GM19468 (cell line): ENCODE results near the gene SNAPIN.
"Not testable (repeated sequence)": the region's sequence is repeated elsewhere in the genome, so short reads cannot be mapped to it uniquely, and the experiment has no call there.

Source experiments
- ATAC-seq: cut with Tn5 transposase; IDR thresholded peaks from one replicate; pipeline ENCODE4 v1.9.1; 2021; ENCODE audit warnings: mild to moderate bottlenecking, moderate library complexity, moderate number of reproducible peaks; ENCODE audit not compliant: unreplicated experiment; ENCODE audit errors: extremely low read depth

SNAPIN gene

DNA sequence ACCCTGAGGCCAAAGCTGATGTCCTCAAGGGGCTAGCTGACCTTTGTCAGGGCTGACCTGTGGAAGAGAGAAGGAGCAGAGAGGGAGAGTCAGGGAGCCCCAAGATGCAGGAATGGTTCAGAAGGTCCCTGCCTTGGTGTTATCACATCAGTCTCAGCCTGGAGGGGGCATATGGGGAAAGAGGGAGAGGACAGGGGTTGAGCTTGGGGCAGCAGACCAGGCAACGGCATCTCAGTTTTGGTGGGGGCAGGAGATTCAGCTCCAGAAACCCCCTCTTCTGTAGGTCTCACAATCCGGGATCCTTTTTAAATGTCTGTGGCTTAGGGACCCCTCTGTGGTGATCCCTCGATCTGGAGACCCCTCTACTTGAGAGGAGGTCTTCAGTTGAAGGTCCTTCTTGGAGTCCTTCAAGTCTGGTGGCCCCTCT lies 32.0 kb upstream of the SNAPIN start:
- ATAC-seq = no peak

DNA sequence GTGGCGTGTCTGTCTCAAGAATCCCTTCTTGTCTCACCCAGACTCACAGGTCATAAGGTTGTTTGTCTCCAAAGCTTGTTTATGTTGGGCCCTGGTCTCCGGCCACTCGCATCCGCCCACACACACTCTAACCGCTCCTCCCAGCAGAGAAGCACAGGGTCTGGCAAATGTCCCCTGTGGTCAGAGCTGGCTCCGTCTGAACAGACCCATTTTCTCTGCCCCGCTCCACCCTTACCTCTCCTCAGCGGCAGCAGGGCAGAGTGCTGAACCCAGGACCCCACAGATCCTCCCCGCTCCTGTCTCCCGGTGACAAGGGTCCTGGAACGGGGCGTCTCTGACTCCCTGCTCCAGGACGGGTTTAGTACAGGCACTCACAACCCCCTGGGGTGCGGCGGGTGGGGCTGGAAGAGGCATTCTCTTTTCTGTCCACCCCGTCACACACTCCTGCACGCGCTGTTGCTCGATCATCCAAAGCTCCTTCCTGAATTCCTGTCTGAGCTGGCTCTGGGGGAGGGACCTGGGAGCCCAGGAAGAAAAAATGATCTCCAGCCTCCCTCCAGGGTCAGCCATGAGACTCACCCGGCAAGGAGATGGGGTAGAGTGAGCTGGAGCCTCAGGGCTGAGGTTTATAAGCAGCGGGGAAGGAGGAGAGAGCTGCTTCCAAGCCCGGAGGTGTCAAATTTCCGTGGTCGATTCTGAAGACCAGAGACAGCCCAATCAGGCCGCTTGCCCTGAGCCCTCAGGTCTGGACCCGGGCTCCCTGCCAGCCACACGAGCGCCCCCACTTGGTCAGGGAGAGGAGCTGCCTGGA lies 31.4 kb upstream of the SNAPIN start, which contains the start of gene S100A13:
Gene S100A13, minus strand, starts transcription at position 602 of the 811 bp plus-strand sequence. CDS start 1,033 bp downstream, outside the sequence.
- ATAC-seq = no peak

DNA sequence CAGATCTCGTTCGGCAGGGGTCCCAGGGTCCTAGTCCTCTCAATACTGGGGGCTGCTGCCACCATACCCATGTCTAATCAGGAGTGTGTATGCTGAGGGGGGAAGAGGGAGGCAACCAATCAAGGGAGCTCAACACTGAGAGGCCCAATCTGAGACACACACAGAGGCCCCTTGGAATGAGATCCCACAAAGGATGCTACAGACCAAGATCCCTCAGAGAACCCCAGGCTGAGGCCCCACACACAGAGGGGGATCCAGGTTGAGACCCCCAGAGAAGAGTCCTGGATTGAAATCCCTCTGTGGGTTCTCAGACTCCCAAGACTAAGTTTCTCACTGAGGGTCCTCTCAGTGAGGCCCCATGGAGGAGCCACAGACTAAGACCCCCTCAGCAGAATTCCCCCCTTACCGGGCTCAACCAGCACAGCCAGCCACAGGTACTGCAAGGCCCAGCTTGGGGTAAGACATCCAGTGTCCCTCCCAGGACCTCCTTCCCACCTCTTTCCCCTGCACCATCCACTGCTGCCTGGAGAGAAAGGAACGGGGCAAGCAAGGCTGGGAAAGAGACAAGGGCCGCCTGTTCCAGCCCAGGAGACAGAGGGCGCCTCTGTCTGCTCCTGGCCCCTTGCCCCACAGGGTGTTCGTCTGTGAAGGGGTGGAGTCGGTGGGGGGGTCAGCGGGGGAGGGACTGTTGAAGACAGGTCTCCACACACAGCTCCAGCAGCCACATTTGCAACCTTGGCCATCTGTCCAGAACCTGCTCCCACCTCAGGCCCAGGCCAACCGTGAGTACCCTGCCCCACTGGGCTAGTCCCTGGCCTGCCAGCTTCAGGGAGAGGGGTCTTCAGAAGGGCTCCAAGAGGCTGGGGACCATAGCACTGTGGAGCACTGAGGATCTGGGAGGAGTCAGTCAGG lies 30.5 kb upstream of the SNAPIN start, which contains the start of gene S100A1:
Gene S100A1, plus strand, starts transcription at position 720 of the 912 bp plus-strand sequence. CDS start 2,088 bp downstream, outside the sequence.
- ATAC-seq = no peak

DNA sequence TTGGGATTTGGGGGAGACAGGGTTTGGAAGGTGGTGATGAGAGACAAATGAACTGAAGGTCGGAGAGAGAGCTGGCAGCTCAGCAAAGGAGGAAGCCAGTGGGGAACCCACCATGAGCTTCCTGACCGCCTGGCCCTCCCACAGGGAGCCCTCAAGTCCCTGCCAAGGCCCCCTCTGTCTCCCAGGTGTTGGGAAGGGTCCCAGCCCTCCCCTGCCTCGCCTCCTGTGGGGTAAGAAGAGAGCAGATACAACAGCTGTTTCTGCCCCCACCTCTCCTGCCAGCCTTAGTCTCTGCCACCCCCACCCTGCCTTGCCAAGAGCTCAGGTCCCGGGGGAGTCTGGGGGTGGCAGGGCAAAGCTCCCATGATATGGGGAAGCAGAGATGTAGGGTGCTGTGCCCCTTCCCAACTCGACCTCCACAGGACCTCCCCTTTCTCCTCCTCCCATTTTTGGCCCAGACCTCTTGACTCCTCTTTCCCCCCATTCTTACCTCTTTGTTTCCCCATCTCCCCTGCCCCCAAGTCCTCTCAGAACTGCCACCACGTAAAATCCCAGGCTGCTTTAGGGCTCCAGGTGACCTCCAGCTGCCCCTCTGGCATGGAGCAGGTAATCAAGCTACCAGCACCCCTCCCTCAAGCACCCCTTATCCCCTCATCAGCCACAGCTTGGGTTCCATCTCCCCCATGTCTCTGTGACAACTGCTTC lies 29.7 kb upstream of the SNAPIN start:
- no peak for ATAC-seq

DNA sequence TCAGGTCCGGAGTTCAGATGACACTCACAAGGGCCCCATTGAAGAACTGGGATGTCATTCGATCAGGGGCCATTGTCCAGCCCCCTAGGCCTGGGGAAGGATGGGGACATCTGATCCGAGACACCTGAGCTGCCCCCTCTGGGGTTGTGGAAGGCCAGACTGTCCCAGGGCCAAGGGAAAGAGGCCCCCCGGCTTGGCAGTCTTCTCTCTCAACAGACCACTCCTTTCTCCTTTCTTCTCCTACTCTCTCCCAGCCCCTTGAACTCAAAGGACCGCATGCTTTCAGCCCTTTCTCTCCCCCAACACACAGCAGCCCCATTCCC lies 29.2 kb upstream of the SNAPIN start:
- no peak for ATAC-seq

DNA sequence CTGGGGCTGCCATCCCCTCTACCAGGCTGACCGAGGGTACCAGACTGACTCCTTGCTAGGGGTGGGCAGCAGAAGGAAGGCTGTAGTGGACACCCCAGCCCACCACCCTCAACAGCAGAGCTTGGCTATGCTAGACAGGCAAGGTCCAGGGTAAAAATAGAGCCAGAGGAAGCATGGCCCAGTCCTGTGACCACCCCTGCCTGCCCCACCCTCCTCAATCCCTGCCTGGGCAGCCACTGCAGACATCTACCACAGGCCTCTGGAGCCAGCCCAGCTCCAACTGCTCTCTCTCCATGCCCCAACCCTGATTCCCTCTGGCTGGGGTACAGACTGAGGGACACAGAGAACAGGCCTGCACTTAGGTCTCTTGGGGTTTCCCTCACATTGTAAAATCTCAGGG lies 28.5 kb upstream of the SNAPIN start:
- no peak for ATAC-seq

DNA sequence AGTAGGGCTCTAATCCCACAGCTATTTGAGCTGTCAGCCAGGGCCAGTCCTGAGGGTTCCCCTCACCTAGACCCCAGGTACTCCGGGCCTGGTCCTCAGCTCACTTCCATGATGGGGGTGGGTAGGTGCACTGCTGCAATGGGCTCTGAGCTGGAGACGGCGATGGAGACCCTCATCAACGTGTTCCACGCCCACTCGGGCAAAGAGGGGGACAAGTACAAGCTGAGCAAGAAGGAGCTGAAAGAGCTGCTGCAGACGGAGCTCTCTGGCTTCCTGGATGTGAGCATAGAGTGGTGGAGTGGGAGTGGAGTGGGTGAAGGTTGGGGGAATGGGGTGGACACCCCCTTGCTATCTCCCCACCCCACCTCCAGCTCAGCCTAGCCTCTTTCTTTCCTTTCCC lies 28.1 kb upstream of the SNAPIN start:
- no peak for ATAC-seq

DNA sequence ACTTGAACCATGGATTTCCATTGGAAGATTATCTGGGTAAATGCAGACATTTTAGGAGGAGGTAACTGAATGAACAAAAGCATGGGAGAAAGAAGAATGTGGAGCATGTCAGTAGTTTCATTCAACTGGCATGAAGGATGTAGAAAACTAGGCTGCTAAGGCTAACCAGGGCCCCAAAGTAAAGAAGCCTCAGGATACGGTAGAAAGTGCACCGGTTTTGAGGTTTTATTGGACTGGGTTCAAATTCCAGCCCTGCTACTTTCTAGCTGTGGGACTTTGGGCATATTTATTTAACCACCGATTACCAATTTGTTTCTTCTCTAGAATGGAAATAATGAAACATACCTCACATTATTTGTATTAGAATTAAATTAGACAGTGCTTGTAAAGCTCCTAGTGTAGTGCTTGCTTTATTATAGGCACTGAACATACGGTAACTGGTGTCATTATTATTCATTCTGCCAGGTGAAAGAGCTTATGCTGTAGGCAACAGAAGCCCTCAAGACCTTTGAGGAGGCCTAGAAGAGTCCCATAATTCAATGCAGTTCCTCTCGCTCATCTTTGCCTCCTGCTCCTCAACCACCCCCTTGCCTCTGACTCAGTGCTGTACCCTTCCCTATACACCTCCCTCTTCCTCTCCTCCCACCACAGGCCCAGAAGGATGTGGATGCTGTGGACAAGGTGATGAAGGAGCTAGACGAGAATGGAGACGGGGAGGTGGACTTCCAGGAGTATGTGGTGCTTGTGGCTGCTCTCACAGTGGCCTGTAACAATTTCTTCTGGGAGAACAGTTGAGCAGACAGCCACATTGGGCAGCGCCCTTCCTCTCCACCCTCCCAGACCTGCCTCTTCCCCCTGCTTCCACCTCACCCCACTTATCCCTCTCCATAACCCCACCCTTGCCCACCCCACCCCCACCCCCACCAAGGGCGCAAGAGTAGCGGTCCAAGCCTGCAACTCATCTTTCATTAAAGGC lies 27.2 kb upstream of the SNAPIN start:
- no peak for ATAC-seq

DNA sequence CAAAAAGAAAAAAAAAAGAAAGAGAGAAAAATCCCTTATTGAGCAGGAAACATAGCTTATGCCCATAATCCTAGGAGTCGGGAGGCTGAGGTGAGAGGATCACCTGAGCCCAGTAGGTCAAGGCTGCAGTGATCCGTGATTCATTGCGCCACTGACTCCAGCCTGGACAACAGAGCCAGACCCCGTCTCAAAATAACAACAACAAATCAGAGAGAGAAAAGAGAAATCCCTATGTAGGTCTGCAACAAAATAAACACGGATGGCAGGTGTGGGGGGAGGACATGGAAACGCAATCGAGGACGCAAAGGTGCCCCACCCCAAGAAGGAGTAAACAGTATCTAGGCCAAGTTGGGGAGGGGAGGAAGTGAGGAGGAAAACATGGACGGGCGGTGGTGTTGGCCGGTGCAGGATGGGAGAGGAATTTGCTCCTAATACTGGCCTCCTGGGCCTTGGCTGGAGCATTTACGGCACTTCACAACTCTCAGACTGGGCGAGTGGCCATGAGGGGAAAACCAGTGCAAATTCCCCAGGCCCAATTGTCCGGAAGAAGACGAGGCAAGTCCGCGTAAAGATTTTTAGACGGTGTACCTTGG lies 25.2 kb upstream of the SNAPIN start:
- ATAC-seq = no peak

DNA sequence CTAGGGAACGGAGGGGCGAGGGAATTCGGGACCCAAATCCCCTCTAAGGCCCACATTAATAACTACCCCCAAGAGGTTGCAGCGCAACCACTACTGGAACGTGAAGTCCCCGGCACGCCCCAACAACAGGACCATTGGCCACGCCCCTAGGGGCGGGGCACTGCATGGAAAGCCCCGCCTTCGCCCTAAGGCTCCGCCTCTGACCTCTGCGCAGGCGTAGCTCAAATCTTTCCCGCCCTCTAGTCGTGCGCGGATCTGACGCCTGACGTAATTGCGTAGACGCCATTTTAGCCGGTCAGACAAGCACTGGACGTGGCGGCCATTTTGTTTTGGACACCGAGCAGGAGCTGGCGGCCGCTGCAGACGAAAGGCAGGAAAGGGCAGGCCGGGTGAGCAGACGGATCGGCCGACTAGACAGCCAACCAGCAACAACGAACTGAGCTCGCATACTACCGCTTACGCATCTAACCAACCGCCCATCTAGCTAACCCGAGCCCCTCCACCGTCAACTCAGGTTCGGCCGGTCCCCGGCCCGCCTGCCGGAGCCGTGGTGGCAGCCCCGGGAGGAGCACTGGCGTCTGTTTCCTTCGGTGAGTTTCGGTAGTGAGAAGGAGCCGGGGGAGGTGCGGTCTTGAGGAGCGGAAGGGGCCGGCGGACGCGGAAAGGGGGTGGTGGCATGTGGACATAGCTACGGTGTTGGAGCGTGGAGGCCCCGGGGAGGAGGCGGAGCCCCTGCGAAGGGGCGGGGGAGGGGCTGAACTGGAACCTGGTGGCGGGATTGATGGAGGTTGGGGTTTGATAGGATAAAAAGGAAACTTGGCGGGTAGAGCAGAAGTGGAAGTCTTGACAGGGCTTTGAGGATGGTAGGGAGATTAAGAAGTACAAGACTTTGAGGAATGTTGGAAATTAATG lies 24.5 kb upstream of the SNAPIN start, which contains the start of gene CHTOP:
Gene CHTOP, plus strand, starts transcription at position 313 of the 912 bp plus-strand sequence. CDS start 2,523 bp downstream, outside the sequence.
- peak; percentile 82 for ATAC-seq

DNA sequence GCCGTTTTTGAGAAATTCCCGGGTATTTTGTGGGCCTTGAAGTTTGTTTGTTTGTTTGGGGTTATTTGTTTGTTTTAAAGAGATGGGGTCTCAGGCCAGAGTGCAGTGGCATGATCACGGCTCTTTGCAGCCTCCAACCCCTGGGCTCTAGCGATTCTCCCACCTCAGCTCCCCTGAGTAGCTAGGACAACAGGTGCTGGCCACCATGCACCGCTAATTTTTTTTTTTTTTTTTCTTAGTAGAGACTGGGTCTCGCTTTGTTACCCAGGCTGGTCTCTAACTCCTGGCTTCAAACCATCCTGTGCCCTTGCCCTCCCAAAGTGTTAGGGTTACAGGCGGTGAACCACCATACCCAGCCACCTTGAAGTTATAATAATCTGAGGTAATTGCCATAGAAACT lies 22.6 kb upstream of the SNAPIN start:
- ATAC-seq = no peak

DNA sequence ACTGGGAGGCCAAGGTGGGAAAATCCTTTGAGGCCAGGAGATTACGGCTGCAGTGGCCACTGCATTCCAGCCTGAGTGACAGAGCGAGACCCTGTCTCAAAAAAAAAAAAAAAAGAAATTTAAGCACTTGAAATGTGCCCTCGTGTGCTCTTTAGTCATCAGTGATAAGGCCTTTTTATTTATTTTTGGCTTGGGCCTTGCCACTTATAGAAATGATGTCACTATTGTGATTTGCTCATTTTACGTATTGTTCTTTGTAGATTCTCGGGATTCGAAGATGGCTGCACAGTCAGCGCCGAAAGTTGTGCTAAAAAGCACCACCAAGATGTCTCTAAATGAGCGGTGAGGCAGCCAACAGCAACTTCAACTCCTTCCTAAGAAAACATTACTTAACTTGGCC lies 22.2 kb upstream of the SNAPIN start:
- ATAC-seq = no peak

DNA sequence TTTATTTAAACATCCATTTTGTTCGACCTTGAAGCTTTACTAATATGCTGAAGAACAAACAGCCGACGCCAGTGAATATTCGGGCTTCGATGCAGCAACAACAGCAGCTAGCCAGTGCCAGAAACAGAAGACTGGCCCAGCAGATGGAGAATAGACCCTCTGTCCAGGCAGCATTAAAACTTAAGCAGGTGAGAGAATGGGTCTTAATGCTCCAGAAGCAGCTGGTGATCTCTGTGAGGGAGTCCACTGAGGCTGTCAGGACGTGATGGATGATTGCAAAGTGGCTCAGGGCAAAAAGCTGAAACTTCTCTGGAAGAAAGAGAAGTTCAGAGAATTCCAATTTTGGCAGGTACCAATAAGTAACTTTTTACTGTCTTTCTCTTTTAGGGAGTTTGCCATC lies 20.2 kb upstream of the SNAPIN start:
- ATAC-seq = no peak

DNA sequence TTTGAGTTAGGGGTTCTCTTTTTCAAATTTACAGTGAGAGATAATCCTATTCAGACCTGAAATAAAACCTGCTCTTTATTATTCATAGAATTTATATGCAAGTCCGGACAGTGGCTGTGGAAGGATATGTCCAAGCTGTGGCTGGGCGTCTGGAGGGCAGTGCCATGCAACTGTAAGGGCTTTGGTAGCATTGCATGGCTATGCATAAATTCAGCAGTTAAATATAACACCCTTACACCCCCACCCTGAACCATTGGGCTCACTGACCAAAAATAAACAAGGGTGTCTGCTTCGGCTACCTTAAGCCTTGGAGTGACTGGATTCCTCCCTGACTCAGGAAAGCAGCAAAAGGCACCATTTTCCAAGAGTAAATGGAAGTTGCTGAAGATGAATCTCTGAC lies 19.2 kb upstream of the SNAPIN start:
- ATAC-seq = no peak

DNA sequence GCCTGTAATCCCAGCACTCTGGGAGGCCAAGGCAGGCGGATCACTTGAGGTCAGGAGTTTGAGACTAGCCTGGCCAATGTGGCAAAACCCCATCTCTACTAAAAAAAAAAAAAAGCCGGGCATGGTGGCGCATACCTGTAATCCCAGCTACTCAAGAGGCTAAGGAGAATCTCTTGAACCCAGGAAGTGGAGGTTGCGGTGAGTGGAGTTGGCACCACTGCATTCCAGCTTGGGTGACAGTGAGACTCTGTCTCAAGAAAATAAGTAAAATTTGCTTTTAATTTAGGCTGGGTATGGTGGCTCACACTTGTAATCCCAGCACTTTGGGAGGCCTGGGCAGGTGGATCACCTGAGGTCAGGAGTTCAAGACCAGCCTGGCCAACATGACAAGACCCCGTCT lies 18.3 kb upstream of the SNAPIN start:
- not testable (repeated sequence) for ATAC-seq

DNA sequence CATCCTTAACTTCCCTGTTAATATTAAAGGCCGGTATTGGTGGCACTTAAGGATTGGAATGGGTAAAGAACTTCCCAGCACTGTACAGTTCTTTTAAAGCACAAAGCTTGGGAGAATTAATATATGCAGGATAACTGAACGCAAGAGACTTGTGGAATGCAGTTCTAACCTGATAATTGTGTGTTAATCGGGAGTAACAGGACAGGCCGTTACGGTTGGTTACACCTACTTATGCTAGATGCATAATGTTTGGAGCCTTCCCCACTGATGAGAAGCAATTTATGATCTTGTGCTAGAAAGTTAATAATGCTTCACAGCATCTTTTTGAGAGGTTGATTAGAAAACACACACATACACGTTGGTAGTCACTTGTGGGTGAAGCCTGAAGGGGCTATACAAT lies 17.6 kb upstream of the SNAPIN start:
- ATAC-seq = no peak

DNA sequence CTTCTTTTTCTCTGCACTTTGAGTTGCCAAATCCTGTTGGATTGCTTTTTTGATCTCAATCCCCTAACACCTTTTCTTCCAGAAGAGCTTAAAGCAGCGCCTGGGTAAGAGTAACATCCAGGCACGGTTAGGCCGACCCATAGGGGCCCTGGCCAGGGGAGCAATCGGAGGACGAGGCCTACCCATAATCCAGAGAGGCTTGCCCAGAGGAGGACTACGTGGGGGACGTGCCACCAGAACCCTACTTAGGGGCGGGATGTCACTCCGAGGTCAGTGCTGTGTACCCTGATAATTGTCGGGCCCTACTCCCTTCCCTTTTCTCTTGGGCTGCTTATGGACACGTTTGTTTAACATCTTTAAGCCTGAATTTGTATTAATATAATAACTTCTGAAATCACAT lies 16.3 kb upstream of the SNAPIN start:
- no peak for ATAC-seq

DNA sequence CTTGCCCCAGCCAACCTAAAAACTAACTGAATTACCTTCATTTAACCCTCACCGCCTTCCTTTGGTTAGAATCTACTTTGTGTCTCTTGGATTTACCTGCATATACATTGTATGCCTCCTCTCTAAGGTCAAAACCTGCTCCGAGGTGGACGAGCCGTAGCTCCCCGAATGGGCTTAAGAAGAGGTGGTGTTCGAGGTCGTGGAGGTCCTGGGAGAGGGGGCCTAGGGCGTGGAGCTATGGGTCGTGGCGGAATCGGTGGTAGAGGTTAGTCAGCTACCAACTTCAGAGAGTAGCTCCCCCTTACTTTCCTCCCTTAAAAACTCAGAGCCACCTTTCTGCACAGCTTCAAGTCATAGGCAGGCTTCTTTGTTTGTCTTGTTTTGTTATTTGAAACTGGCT lies 15.4 kb upstream of the SNAPIN start:
- no peak for ATAC-seq
